ENCODE data around the gene CDKL5.
"Not testable (repeated sequence)": the region's sequence is repeated elsewhere in the genome, so short reads cannot be mapped to it uniquely, and the experiment has no call there.

CDKL5 gene

GRCh38 chrX:18425199-18426003 lies at the start of gene CDKL5:
CDKL5 (plus strand) TSS chrX:18425608; CDS start chrX:18507097, 81,489 bp downstream.
- DNase-seq: peak; percentile 98

GRCh38 chrX:18377796-18378195 lies 47.6 kb upstream of the CDKL5 start:
- peak; percentile 33 for DNase-seq

GRCh38 chrX:18389966-18390365 lies 35.4 kb upstream of the CDKL5 start:
- DNase-seq: no peak

- DNase-seq: peak; percentile 72
Measured at GRCh38 chrX:18390941-18391538, 34.4 kb upstream of the CDKL5 start.

- DNase-seq: no peak
Measured at GRCh38 chrX:18394477-18394876, 30.9 kb upstream of the CDKL5 start.

GRCh38 chrX:18401848-18402213 lies 23.6 kb upstream of the CDKL5 start:
- DNase-seq: no peak

GRCh38 chrX:18406531-18407266 lies 18.7 kb upstream of the CDKL5 start:
- no peak for DNase-seq

GRCh38 chrX:18410038-18410437 lies 15.4 kb upstream of the CDKL5 start:
- DNase-seq: no peak

GRCh38 chrX:18415386-18415785 lies 10.0 kb upstream of the CDKL5 start:
- no peak for DNase-seq

GRCh38 chrX:18422325-18422724 lies 3.1 kb upstream of the CDKL5 start:
- DNase-seq: no peak

- no peak for DNase-seq
Measured at GRCh38 chrX:18422886-18423285, 2.5 kb upstream of the CDKL5 start.

GRCh38 chrX:18424482-18425198 lies 768 bp upstream of the CDKL5 start:
- DNase-seq: peak; percentile 55

- no peak for DNase-seq
Measured at GRCh38 chrX:18426004-18426320, 554 bp downstream of the CDKL5 start.

- DNase-seq: no peak
Measured at GRCh38 chrX:18428006-18428405, 2.6 kb downstream of the CDKL5 start.

- not testable (repeated sequence) for DNase-seq
Measured at GRCh38 chrX:18433288-18433687, 7.9 kb downstream of the CDKL5 start.

GRCh38 chrX:18434896-18435295 lies 9.5 kb downstream of the CDKL5 start:
- no peak for DNase-seq

GRCh38 chrX:18436017-18436416 lies 10.6 kb downstream of the CDKL5 start:
- no peak for DNase-seq

GRCh38 chrX:18440835-18441234 lies 15.4 kb downstream of the CDKL5 start:
- DNase-seq: no peak

GRCh38 chrX:18441780-18442367 lies 16.5 kb downstream of the CDKL5 start:
- DNase-seq: no peak

- DNase-seq: no peak
Measured at GRCh38 chrX:18448416-18448815, 23.0 kb downstream of the CDKL5 start.

GRCh38 chrX:18449236-18449635 lies 23.8 kb downstream of the CDKL5 start:
- no peak for DNase-seq

- no peak for DNase-seq
Measured at GRCh38 chrX:18455384-18455783, 30.0 kb downstream of the CDKL5 start.

- DNase-seq: no peak
Measured at GRCh38 chrX:18457000-18457399, 31.6 kb downstream of the CDKL5 start.

All from NCI-H345 (cell line).